Retinal pigment epithelial cell (primary cell): ENCODE measurements around the gene AAGAB.
"Not testable (repeated sequence)": the region's sequence is repeated elsewhere in the genome, so short reads cannot be mapped to it uniquely, and the experiment has no call there.

ENCODE experiments used
- DNase-seq: peaks from one replicate; pipeline ENCODE4 v3.0.0-alpha.2; 2010; ENCODE audit warnings: low read depth
- H3K4me3 ChIP-seq: 2 replicates; pipeline ENCODE4 v1.5.1; 2011; ENCODE audit warnings: mild to moderate bottlenecking, low read length, control low read depth, moderate library complexity
- TF ChIP-seq, protein P1 (sequence below): conservative IDR thresholded peaks from 2 replicates; pipeline ENCODE4 v1.5.1; 2011; ENCODE audit warnings: low read depth, low read length, control low read depth, inconsistent platforms

The AAGAB gene, protein sequence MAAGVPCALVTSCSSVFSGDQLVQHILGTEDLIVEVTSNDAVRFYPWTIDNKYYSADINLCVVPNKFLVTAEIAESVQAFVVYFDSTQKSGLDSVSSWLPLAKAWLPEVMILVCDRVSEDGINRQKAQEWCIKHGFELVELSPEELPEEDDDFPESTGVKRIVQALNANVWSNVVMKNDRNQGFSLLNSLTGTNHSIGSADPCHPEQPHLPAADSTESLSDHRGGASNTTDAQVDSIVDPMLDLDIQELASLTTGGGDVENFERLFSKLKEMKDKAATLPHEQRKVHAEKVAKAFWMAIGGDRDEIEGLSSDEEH

DNA sequence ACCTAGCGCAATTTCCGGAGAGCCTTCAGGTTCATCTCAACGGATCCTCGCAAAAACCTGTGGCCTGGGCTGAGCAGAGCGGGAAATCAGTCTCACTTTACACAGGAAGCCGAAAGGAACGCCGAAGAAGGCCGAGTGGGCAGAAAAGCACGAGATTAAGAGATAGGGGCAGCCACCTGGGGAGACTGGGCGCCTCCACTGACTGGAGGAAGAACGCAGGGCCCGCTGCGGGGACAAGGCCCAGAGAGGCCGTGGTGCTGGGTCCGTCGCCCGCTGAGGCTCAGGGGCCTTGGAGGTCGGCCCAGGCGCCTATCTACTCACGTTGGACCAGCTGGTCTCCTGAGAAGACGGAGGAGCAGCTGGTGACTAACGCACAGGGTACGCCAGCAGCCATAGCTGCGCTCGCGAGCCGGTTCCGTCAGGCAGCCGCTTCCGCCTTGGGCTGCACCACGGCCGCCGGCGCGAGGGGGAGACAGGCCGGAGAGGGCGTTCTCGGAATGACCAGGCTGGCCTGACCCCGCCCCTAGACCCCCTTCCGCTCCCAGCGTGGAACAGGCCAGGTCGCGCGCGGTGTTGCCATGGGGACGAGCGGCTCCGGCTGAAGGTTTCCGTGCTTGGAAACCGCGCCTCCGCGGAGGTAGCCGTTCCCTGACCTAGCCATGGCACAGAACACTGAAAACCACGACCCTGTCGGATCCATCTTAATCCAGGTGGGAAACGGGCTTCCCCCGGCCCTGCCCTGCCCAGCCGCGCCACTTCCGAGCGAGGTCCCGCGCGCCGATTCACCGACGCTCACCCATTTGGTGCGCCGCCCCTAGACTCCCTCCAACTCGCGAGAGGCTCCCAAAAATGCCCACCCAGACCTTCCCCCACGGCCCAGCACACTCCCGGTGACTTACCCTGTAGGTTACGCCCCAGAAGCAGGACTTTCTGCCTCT lies at the start of gene AAGAB, which contains the start of gene IQCH:
Gene AAGAB (minus strand): TSS at position 424 of the 938 bp plus-strand sequence. CDS start 30 bp downstream, at position 394.
Gene IQCH (plus strand): TSS at position 549 of the 938 bp plus-strand sequence. CDS start 111 bp downstream, at position 660.
- H3K4me3 ChIP-seq = peak within 1 kb of the TSS; percentile 83
- peak; percentile 90 for DNase-seq
- TF ChIP-seq, protein P1, sequence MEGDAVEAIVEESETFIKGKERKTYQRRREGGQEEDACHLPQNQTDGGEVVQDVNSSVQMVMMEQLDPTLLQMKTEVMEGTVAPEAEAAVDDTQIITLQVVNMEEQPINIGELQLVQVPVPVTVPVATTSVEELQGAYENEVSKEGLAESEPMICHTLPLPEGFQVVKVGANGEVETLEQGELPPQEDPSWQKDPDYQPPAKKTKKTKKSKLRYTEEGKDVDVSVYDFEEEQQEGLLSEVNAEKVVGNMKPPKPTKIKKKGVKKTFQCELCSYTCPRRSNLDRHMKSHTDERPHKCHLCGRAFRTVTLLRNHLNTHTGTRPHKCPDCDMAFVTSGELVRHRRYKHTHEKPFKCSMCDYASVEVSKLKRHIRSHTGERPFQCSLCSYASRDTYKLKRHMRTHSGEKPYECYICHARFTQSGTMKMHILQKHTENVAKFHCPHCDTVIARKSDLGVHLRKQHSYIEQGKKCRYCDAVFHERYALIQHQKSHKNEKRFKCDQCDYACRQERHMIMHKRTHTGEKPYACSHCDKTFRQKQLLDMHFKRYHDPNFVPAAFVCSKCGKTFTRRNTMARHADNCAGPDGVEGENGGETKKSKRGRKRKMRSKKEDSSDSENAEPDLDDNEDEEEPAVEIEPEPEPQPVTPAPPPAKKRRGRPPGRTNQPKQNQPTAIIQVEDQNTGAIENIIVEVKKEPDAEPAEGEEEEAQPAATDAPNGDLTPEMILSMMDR = no peak

DNA sequence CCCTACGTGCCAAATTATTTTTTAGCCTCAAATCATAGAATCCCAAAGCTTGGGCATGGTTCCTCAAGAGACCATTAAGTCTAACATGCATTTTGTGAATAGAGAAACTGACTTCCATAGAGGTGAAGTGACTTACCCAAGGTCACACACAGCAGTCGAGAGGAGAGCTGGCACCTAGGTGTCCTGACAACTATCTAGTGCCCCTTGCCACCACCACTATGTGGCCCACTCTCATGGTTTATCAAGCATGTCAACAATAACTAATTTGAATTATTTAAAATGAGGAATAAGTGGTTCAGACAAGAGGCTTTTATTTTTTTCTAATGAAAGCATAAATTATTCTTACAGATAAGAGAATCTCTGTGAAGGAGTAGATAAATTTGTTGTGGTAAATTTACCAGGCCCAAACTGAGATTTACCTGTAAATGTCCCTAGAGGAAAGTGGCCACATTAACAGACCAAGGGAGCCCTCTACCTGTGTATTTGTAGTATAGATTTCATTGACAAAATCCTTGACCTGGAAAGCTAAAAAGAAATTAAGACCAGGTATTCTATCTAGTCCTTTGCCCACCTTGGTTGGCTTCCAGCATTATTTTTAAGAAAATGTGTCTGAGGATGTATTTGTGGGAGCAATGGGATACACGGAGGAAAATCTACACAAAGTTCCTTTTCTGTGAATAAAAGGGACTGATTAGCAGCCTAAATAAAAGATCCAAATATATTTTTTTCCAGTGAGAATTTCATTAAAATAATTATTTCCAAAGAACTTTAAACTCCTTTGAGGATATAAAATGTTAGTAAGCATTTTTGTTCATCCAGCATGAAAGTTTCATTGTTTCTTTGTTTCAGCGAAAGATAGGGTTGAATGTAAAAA lies 49.3 kb upstream of the AAGAB start:
- TF ChIP-seq, protein P1 = peak; percentile 43
- H3K4me3 ChIP-seq = no peak overlapping the region
- no peak for DNase-seq

DNA sequence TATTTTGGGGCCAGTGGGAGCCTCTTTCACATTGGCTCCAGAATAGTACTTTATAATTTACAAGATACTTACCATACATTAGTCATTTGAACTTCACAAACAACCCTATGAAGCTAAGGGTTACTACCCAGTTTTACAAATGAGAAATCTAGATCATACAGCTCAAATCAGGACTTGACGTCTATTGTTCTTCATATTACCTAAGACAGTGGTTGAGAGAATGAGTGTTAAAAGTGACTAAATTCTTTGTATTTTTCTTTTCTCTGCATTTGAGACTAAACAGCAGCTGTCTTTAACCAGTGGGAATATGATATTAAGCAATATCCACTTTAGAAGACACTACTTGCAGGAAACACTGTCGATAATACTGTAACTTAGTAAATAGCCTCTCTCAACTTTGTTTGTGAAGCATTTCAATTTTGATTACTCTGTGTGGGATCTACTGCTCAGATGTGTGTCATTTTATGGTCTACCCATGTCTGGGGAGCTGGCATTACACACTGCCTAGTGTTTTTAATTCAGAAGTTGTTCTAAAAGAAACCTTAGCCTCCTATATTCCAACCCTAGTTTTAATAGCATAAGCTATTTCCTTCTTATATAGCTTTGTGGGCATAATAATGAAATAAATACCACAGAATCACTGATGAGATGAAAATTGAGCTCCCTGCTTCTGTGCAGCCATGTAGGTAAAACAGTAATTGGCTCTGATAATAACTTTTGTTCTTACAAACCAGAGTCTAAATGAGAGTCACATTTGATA lies 46.0 kb upstream of the AAGAB start:
- TF ChIP-seq, protein P1 = no peak
- H3K4me3 ChIP-seq = no peak overlapping the region
- DNase-seq = no peak

DNA sequence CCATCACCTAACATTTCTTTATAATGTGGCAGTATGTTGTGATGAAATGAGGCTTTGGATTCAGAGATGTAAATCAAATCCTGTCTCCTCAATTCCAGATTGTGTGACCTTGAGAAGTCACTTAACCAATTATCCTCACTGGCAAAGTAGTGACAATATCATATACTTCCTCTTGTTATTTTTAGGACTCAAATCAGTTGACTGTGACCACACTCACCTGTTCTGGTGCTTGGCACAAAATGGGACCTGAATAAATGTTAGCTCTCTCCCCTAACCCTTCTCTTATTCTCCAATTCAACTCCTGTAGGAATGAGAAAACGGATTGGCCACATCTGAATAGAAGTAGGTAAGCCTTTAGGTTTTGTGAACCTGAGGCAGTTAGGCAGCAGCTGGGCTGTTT lies 42.2 kb upstream of the AAGAB start:
- no peak for DNase-seq
- TF ChIP-seq, protein P1 = no peak

DNA sequence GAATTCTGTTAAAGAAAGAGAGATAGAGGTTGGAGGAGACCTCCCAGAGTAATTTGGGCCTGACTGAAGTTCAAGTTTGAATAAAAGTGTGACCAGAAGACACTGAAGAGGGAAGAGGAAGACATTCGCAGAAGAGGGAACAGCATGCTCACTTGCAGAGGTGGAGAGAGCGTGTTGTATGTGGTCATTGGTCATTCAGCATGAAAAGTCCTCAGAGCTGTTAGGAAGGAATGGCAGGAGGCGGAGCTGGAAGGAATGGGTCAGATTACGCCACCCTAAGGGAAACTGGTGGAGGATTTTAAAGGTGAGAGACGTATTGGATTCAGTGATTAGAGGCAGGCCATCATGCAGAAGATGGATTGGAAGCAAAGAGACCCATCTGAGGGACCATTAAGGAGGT lies 41.7 kb upstream of the AAGAB start:
- H3K4me3 ChIP-seq = no peak overlapping the region
- TF ChIP-seq, protein P1 = no peak
- no peak for DNase-seq

More for the DNA sequence above, 42.2 kb upstream of the AAGAB start:
- H3K4me3 ChIP-seq = no peak overlapping the region

DNA sequence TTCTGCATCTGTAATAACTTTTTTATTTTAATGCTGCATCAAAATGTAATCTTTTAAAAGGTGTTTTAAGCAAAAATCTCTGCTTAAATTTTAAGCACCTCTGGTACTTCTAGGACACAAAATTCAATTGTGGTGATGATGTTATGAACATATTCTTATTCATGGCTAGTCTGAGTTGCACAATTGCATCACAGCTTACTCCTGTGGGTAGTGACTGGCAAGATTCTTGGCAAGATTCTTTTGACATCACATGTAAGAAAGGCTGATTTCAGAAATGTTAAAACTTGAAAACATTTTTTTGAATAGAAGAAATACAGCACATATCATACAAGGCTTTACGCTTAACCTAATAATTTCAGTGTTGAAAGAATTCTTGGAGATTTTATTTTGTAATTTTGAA lies 35.9 kb upstream of the AAGAB start:
- no peak overlapping the region for H3K4me3 ChIP-seq
- no peak for DNase-seq
- TF ChIP-seq, protein P1 = no peak

DNA sequence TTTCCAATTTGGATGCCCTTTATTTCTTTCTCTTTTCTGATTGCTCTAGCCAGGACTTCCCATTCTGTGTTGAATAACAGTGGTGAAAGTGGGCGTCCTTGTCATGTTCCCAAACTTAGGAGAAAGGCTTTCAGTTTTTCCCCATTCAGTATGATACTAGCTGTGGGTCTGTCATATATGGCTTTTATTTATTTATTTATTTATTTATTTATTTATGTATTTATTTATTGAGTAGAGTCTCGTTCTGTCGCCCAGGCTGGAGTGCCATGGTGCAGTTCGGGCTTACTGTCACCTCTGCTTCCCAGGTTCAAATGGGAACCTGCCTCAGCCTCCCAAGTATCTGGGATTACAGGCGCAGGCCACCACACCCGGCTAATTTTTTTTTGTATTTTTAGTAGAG lies 31.9 kb upstream of the AAGAB start:
- not testable (repeated sequence) for DNase-seq, H3K4me3 ChIP-seq

DNA sequence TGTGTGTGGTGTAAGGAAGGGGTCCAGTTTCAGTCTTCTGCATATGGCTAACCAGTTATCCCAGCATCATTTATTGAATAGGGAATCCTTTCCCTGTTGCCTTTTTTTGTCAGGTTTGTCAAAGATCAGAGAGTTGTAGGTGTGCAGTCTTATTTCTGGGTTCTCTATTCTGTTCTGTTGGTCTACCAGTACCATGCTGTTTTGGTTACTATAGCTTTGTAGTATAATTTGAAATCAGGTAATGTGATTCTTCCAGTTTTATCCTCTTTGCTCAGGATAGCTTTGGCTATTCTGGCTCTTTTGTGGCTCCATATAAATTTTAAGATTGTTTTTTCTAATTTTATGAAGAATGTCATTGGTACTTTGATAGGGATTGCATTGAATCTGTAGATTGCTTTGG lies 31.2 kb upstream of the AAGAB start:
- H3K4me3 ChIP-seq, DNase-seq: not testable (repeated sequence)
